Tibial nerve (tissue), 4 donors: Measurements from ENCODE around the gene EGFR. TPM values are rescaled to one million over a fixed set of nuclear protein-coding genes. Genes with fewer than 3 reads are reported as not detected.

Experiments
- DNase-seq, 2 donors: peaks; one replicate each; pipeline ENCODE4 v3.0.0-alpha.2; 2019; ENCODE audit warnings: low spot score in 2 of 2
- H3K27ac ChIP-seq, 4 donors: fragments of 200-600 bp; sonication (generic) in 3 of 4; one replicate each; pipeline ENCODE4 v1.5.1; 2017 to 2019; ENCODE audit warnings: mild to moderate bottlenecking in 1 of 4
- H3K27me3 ChIP-seq, 2 donors: fragments of 200-600 bp; sonication (generic) in 1 of 2; one replicate each; pipeline versions ENCODE4 v1.5.1 to v1.6.0; 2017 to 2019
- H3K36me3 ChIP-seq, 3 donors: fragments of 200-600 bp; sonication (generic); one replicate each; pipeline ENCODE4 v1.5.1; 2018 to 2019
- H3K4me1 ChIP-seq, 4 donors: fragments of 200-600 bp; sonication (generic) in 3 of 4; one replicate each; pipeline ENCODE4 v1.5.1; 2017 to 2019
- H3K4me3 ChIP-seq, 4 donors: fragments of 200-600 bp; sonication (generic) in 3 of 4; one replicate each; pipeline ENCODE4 v1.5.1; 2017 to 2019; ENCODE audit warnings: mild to moderate bottlenecking in 1 of 4, moderate library complexity in 1 of 4
- H3K9me3 ChIP-seq, 4 donors: fragments of 200-600 bp; sonication (generic) in 3 of 4; one replicate each; pipeline ENCODE4 v1.5.1; 2017 to 2019
- EP300 ChIP-seq, 2 donors: sonication (generic); formaldehyde crosslinking; IDR thresholded peaks; one replicate each; pipeline ENCODE4 v1.6.1; 2017; ENCODE audit warnings: antibody characterized with exemption in 2 of 2, mild to moderate bottlenecking in 1 of 2
- POLR2A ChIP-seq, 2 donors: fragments of 450-650 bp; IDR thresholded peaks; one replicate each; pipeline ENCODE4 v1.6.1; 2017; ENCODE audit warnings: antibody characterized with exemption in 2 of 2, mild to moderate bottlenecking in 2 of 2, moderate library complexity in 2 of 2
- WGBS, 2 donors: methylation state at CpG; one replicate each; pipeline ENCODE4 v1.1.5; 2018; 5-methylcytosine and 5-hydroxymethylcytosine counted together
- total RNA-seq, 4 donors: library from RNA; depleted of rRNA; stranded (reverse); fragments of >200 nt; gene quantifications; one replicate each; pipeline ENCODE4 v1.1.0, GENCODE V29; 2016
- TF ChIP-seq, protein P1 (sequence below), 5 experiments: fragments of 200-600 bp in 3 of 5; fragments of 450-650 bp in 2 of 5; sonication (generic) in 3 of 5; IDR thresholded peaks; one replicate each; pipeline ENCODE4 v1.5.1; 2016 to 2019; ENCODE audit warnings: antibody characterized with exemption in 5 of 5, mild to moderate bottlenecking in 3 of 5, moderate library complexity in 2 of 5

The EGFR gene
- total RNA-seq, 4 donors from 2014 or later = 72.3 to 136 (median 127) TPM

DNA sequence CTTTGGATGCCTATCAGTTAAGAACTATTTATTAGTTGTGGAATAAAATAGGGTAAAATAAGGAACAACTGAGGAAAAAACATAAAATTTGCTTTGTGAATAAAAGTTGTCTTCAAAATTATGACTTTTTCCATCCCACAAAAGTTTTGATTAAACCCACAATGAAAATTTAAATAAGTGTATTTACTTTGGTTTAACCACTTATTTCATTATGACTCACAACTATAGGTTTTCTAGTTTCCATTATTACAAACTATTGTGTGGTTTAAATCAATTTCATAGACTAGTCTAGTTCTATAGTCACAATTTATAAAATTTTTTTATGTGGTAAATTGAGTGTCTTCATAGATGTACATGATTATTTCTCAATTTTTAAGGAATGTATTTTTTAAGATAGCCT, 116.6 kb downstream of the EGFR start:
- Histone ChIP-seq H3K9me3 (no peaks in the 10 kb centered on the region), H3K4me3 (no peak overlapping the region), H3K36me3 (no peaks in the 10 kb centered on the region), H3K27ac (no peak overlapping the region), H3K27me3 (no peaks in the 10 kb centered on the region), H3K4me1 (peaks cover 0 to 45% (median 16%) of the 10 kb centered on the region in 4 donors)
- DNase-seq = no peak
- TF ChIP-seq, protein P1, sequence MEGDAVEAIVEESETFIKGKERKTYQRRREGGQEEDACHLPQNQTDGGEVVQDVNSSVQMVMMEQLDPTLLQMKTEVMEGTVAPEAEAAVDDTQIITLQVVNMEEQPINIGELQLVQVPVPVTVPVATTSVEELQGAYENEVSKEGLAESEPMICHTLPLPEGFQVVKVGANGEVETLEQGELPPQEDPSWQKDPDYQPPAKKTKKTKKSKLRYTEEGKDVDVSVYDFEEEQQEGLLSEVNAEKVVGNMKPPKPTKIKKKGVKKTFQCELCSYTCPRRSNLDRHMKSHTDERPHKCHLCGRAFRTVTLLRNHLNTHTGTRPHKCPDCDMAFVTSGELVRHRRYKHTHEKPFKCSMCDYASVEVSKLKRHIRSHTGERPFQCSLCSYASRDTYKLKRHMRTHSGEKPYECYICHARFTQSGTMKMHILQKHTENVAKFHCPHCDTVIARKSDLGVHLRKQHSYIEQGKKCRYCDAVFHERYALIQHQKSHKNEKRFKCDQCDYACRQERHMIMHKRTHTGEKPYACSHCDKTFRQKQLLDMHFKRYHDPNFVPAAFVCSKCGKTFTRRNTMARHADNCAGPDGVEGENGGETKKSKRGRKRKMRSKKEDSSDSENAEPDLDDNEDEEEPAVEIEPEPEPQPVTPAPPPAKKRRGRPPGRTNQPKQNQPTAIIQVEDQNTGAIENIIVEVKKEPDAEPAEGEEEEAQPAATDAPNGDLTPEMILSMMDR (IDR thresholded peaks at IDR 0.05) = no peak
- no peak for TF ChIP-seq EP300 (IDR thresholded peaks at IDR 0.05)
- no peak for TF ChIP-seq POLR2A (IDR thresholded peaks at IDR 0.05)

DNA sequence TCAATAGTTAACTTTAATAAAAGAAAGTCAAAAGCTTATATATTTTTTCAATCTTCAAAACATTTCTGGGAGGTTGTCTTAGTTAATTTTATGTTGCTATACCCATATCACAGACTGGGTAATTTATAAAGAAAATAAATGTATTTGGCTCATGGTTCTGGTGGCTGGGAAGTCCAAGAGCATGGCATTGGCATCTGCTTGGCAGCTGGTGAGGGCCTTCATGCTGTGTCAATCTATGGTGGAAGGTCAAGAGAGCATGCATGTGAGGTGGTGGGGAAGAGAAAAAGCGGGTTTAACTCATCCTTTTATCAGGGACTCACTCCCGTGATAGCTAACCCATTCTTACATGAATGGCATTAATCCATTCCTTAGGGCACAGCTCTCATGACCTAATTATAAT, 119.8 kb downstream of the EGFR start:
- H3K4me1 ChIP-seq = peaks cover 0 to 19% (median under 1%) of the 10 kb centered on the region in 4 donors
- no peak overlapping the region for H3K4me3 ChIP-seq
- peaks cover 0 to 6% (median 0%) of the 10 kb centered on the region in 3 donors for H3K36me3 ChIP-seq
- TF ChIP-seq POLR2A (IDR thresholded peaks at IDR 0.05) = no peak
- TF ChIP-seq EP300 (IDR thresholded peaks at IDR 0.05) = no peak
- TF ChIP-seq, protein P1 (IDR thresholded peaks at IDR 0.05) = no peak
- no peaks in the 10 kb centered on the region for H3K9me3 ChIP-seq
- H3K27ac ChIP-seq = no peak overlapping the region
- WGBS, 2 donors = 72 to 90% methylated on average over 2 of the region's 2 CpGs
- no peak for DNase-seq
- no peaks in the 10 kb centered on the region for H3K27me3 ChIP-seq

DNA sequence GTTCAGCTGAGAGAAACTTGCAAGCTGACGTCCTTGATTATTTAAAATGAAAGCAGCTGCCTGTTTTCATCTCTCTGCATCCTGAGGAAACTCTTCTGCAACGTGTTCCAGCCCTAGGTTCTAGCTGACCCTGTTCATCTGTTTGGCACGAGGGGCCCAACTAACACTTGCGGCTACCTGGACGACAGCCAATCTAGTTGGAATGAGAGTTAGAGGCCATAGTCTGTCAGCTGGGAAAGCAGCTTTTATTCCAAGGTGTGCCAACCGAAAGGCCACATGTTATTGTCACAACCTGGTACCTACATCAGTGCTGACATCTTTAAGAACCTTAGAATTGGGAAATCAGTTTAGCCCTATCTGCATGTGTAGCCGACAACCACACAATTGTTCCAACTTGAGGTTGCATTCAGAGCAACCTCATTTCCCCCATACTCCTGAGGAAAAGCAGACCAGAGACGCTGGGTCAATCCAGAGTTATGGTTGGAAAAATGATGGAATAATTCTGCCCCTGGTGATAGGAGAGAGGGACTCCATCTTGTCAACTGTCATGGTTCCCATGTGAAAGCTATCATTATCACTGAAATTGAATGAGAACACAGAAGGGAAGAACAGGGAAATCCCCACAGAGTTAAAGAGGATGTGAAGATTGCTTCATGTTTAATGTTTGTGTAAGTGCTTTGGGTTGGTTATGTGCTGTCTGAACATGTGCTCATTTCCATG, 121.6 kb downstream of the EGFR start:
- Histone ChIP-seq H3K4me3 (no peak overlapping the region), H3K27ac (peak overlapping the region in 1 of 4 donors; percentile 32), H3K36me3 (peaks cover 0 to 21% (median 0%) of the 10 kb centered on the region in 3 donors), H3K27me3 (no peaks in the 10 kb centered on the region), H3K4me1 (peaks cover 0 to 13% (median 0%) of the 10 kb centered on the region in 4 donors), H3K9me3 (no peaks in the 10 kb centered on the region)
- DNase-seq = no peak
- 46 to 55% methylated on average over 8 of the region's 8 CpGs for WGBS, 2 donors
- TF ChIP-seq EP300 (IDR thresholded peaks at IDR 0.05) (peak in 1 of 2 donors; percentile 29), POLR2A (IDR thresholded peaks at IDR 0.05) (no peak)
- TF ChIP-seq, protein P1 (IDR thresholded peaks at IDR 0.05) = no peak

DNA sequence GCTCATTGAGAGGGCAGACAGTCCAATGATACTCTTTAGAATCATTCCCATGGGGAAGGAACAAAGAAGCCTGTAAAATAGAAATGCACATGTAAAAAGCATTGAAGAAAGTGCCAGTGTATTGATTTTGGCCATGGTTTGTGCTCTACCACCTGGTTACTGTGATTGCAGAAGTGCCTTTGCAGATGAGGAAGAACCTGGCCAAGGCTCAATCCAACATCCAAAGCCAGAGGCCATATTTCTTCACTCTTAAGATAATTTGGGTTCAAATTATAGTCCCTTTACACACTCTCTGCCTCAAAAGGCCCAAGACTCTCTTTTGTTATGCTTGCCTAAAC, 122.1 kb downstream of the EGFR start:
- Histone ChIP-seq H3K27ac (no peak overlapping the region), H3K4me1 (peaks cover 0 to 13% (median 0%) of the 10 kb centered on the region in 4 donors), H3K27me3 (no peaks in the 10 kb centered on the region), H3K9me3 (no peaks in the 10 kb centered on the region), H3K36me3 (peaks cover 0 to 27% (median 0%) of the 10 kb centered on the region in 3 donors), H3K4me3 (no peak overlapping the region)
- no peak for DNase-seq
- TF ChIP-seq POLR2A (IDR thresholded peaks at IDR 0.05) (no peak), EP300 (IDR thresholded peaks at IDR 0.05) (no peak)
- TF ChIP-seq, protein P1 (IDR thresholded peaks at IDR 0.05) = no peak

DNA sequence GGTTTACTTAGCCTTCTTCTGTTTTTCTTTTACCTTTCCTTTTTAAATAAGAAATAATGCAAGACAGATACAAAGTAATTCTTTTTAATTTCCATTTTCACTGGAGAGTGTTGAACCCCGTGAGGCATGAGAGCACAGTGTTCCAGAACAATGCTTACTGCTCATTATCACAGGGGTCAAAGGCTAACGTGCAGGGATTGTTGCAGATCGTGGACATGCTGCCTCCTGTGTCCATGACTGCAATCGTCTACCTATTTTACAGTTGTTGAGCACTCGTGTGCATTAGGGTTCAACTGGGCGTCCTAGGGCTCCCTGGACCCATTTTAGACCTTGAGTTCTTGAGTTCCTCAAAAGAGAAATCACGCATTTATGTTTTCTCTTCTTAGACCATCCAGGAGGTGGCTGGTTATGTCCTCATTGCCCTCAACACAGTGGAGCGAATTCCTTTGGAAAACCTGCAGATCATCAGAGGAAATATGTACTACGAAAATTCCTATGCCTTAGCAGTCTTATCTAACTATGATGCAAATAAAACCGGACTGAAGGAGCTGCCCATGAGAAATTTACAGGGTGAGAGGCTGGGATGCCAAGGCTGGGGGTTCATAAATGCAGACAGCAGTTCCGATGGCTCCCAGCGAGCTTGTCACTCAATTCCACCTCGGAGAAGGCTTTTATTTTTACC, 124.2 kb downstream of the EGFR start:
- WGBS, 2 donors = 74 to 79% methylated on average over 13 of the region's 13 CpGs
- H3K27ac ChIP-seq = no peak overlapping the region
- H3K4me1 ChIP-seq = peaks cover 0 to 13% (median 0%) of the 10 kb centered on the region in 4 donors
- H3K36me3 ChIP-seq = peaks cover 0 to 47% (median 0%) of the 10 kb centered on the region in 3 donors
- no peak for TF ChIP-seq EP300 (IDR thresholded peaks at IDR 0.05)
- TF ChIP-seq POLR2A (IDR thresholded peaks at IDR 0.05) = no peak
- TF ChIP-seq, protein P1 (IDR thresholded peaks at IDR 0.05) = no peak
- H3K4me3 ChIP-seq = no peak overlapping the region
- no peaks in the 10 kb centered on the region for H3K9me3 ChIP-seq
- no peaks in the 10 kb centered on the region for H3K27me3 ChIP-seq
- DNase-seq = no peak
